Lower leg skin (tissue), 4 donors: Measurements from ENCODE around the gene PLEKHM1. TPM values are rescaled to one million over a fixed set of nuclear protein-coding genes. Genes with fewer than 3 reads are reported as not detected.
"Not testable (repeated sequence)": the region's sequence is repeated elsewhere in the genome, so short reads cannot be mapped to it uniquely, and the experiment has no call there.

Experiments used
- DNase-seq, 2 donors: peaks; one replicate each; pipeline ENCODE4 v3.0.0-alpha.2; 2019; ENCODE audit warnings: low spot score in 2 of 2
- H3K4me3 ChIP-seq: fragments of 200-600 bp; sonication (generic); 2 replicates; pipeline ENCODE4 v1.5.1; 2017; ENCODE audit warnings: mild to moderate bottlenecking, low read depth; ENCODE audit not compliant: poor library complexity, severe bottlenecking
- POLR2A ChIP-seq, 2 donors: fragments of 450-650 bp; IDR thresholded peaks; one replicate each; pipeline ENCODE4 v1.6.1; 2016 to 2017; ENCODE audit warnings: antibody characterized with exemption in 2 of 2, mild to moderate bottlenecking in 1 of 2, moderate library complexity in 1 of 2
- WGBS, 2 donors: methylation state at CpG; one replicate each; pipeline ENCODE4 v1.1.5; 2018; 5-methylcytosine and 5-hydroxymethylcytosine counted together
- intact Hi-C: fragments of 100-400 bp; cut with DNase I; formaldehyde crosslinking; loops from one replicate; pipeline ENCODE4 v1.15.0; 2023; ENCODE audit warnings: low total_unique reads
- total RNA-seq, 4 donors: library from RNA; depleted of rRNA; stranded (reverse); fragments of >200 nt; gene quantifications; one replicate each; pipeline ENCODE4 v1.1.0, GENCODE V29; 2016

Gene PLEKHM1
- total RNA-seq, result 100 to 1,000 TPM in 2 of 4 donors, 10 to 100 TPM in 2; 66.7 to 199 (median 130) TPM

GRCh38 chr17:45490615-45491433 is at the start of gene PLEKHM1:
Gene PLEKHM1, minus strand, starts transcription at chr17:45490721. Its CDS starts 8,237 bp downstream, at chr17:45482484.
- intact Hi-C loops, result not testable (repeated sequence)
- DNase-seq, result peak; percentile 84 to 96

GRCh38 chr17:45538168-45538567 is 47.6 kb upstream of the PLEKHM1 start:
- intact Hi-C loops, DNase-seq, H3K4me3 ChIP-seq: not testable (repeated sequence)
- WGBS, 2 donors, result 97 to 99% methylated on average over 6 of the region's 7 CpGs

More at GRCh38 chr17:45490615-45491433, at the start of gene PLEKHM1:
- TF ChIP-seq POLR2A (IDR thresholded peaks at IDR 0.05), result peak in 1 of 2 donors; percentile 23
- H3K4me3 ChIP-seq, result peak within 1 kb of the TSS; percentile 68
- WGBS, 2 donors, result 1 to 2% methylated on average over 13 to 31 of the region's 59 CpGs

- H3K4me3 ChIP-seq, intact Hi-C loops: not testable (repeated sequence)
- peak in 1 of 2 donors; percentile 54 for DNase-seq
- whole genome bisulfite sequencing, 2 donors, result 70 to 72% methylated on average over 3 of the region's 3 CpGs
Measured at GRCh38 chr17:45506072-45506471, 15.6 kb upstream of the PLEKHM1 start.

- H3K4me3 ChIP-seq, intact Hi-C loops: not testable (repeated sequence)
- 36 to 50% methylated on average over 3 of the region's 3 CpGs for WGBS, 2 donors
- DNase-seq, result peak in 1 of 2 donors; percentile 68
Measured at GRCh38 chr17:45505183-45505582, 14.7 kb upstream of the PLEKHM1 start.

GRCh38 chr17:45501092-45501707 is 10.7 kb upstream of the PLEKHM1 start:
- H3K4me3 ChIP-seq, intact Hi-C loops: not testable (repeated sequence)
- WGBS, 2 donors, result 35 to 41% methylated on average over 9 to 10 of the region's 33 CpGs
- peak in 1 of 2 donors; percentile 59 for DNase-seq

GRCh38 chr17:45500478-45500877 is 10.0 kb upstream of the PLEKHM1 start:
- intact Hi-C loops, H3K4me3 ChIP-seq: not testable (repeated sequence)
- peak in 1 of 2 donors; percentile 81 for DNase-seq
- WGBS, 2 donors, result 48% methylated on average over 2 of the region's 2 CpGs; no CpG with 5 or more reads in 1 of the 2 donors

- intact Hi-C loops, H3K4me3 ChIP-seq: not testable (repeated sequence)
- 94 to 100% methylated on average over 3 of the region's 3 CpGs for WGBS, 2 donors
- DNase-seq, result peak in 1 of 2 donors; percentile 9
Measured at GRCh38 chr17:45499208-45499607, 8.7 kb upstream of the PLEKHM1 start.

- H3K4me3 ChIP-seq, DNase-seq, intact Hi-C loops: not testable (repeated sequence)
- WGBS, 2 donors, result 82 to 91% methylated on average over 2 to 3 of the region's 6 CpGs
Measured at GRCh38 chr17:45498377-45498776, 7.9 kb upstream of the PLEKHM1 start.

- WGBS, 2 donors, result 97% methylated on average over 8 of the region's 8 CpGs
- peak in 1 of 2 donors; percentile 40 for DNase-seq
- intact Hi-C loops, H3K4me3 ChIP-seq: not testable (repeated sequence)
Measured at GRCh38 chr17:45497449-45497848, 6.9 kb upstream of the PLEKHM1 start.

GRCh38 chr17:45496507-45496906 is 6.0 kb upstream of the PLEKHM1 start:
- 92 to 100% methylated on average over 3 of the region's 3 CpGs for WGBS, 2 donors
- DNase-seq, result peak in 1 of 2 donors; percentile 1
- intact Hi-C loops, H3K4me3 ChIP-seq: not testable (repeated sequence)

- DNase-seq, result peak in 1 of 2 donors; percentile 77
- intact Hi-C loops, H3K4me3 ChIP-seq: not testable (repeated sequence)
- 57 to 68% methylated on average over 5 of the region's 5 CpGs for WGBS, 2 donors
Measured at GRCh38 chr17:45494556-45494955, 4.0 kb upstream of the PLEKHM1 start.

GRCh38 chr17:45492156-45492555 is 1.6 kb upstream of the PLEKHM1 start:
- DNase-seq, intact Hi-C loops, H3K4me3 ChIP-seq: not testable (repeated sequence)
- 95 to 98% methylated on average over 4 of the region's 4 CpGs for WGBS, 2 donors

GRCh38 chr17:45490198-45490597 is 323 bp downstream of the PLEKHM1 start:
- 1% methylated on average over 23 to 25 of the region's 30 CpGs for WGBS, 2 donors
- peak in 1 of 2 donors; percentile 88 for DNase-seq
- peak overlapping the region; percentile 68 for H3K4me3 ChIP-seq
- intact Hi-C loops, result not testable (repeated sequence)

GRCh38 chr17:45487704-45488103 is 2.8 kb downstream of the PLEKHM1 start:
- peak; percentile 90 to 95 for DNase-seq
- intact Hi-C loops, H3K4me3 ChIP-seq: not testable (repeated sequence)
- 3 to 9% methylated on average over 2 of the region's 2 CpGs for WGBS, 2 donors

GRCh38 chr17:45483591-45484216 is 6.8 kb downstream of the PLEKHM1 start:
- H3K4me3 ChIP-seq, intact Hi-C loops, DNase-seq: not testable (repeated sequence)
- WGBS, 2 donors, result 47 to 55% methylated on average over 3 to 4 of the region's 5 CpGs
